HAP-1 (cell line): ENCODE data around the gene PTPN21.
"Not testable (repeated sequence)": the region's sequence is repeated elsewhere in the genome, so short reads cannot be mapped to it uniquely, and the experiment has no call there.

Experiments used
- DNase-seq, 2 experiments: peaks; one replicate each; pipeline ENCODE4 v3.0.0-alpha.2; 2016 to 2020; ENCODE audit warnings: low spot score in 2 of 2
- H3K27me3 ChIP-seq: fragments of 250-450 bp; sonication (Bioruptor Pico); 2 replicates; pipeline ENCODE4 v1.5.1; 2020; ENCODE audit warnings: low read depth, mild to moderate bottlenecking, moderate library complexity
- H3K36me3 ChIP-seq: fragments of 250-450 bp; sonication (Bioruptor Pico); replicated peaks from 2 replicates; pipeline ENCODE4 v1.5.1; 2020; ENCODE audit warnings: mild to moderate bottlenecking
- H3K4me1 ChIP-seq: fragments of 250-450 bp; sonication (Bioruptor Pico); 2 replicates; pipeline ENCODE4 v1.5.1; 2020; ENCODE audit warnings: mild to moderate bottlenecking
- H3K4me3 ChIP-seq: fragments of 250-450 bp; sonication (Bioruptor Pico); 2 replicates; pipeline ENCODE4 v1.5.1; 2020; ENCODE audit warnings: mild to moderate bottlenecking, moderate library complexity
- H3K9me3 ChIP-seq: fragments of 250-450 bp; sonication (Bioruptor Pico); 2 replicates; pipeline ENCODE4 v1.5.1; 2020; ENCODE audit warnings: mild to moderate bottlenecking, moderate library complexity
- in situ Hi-C: fragments of 300-500 bp; cut with MboI; formaldehyde crosslinking; loops from 3 replicates; pipeline ENCODE4 v1.14.3; 2020; ENCODE audit warnings: low sequenced_read_pairs, inconsistent platforms, mixed read lengths

The PTPN21 gene

DNA sequence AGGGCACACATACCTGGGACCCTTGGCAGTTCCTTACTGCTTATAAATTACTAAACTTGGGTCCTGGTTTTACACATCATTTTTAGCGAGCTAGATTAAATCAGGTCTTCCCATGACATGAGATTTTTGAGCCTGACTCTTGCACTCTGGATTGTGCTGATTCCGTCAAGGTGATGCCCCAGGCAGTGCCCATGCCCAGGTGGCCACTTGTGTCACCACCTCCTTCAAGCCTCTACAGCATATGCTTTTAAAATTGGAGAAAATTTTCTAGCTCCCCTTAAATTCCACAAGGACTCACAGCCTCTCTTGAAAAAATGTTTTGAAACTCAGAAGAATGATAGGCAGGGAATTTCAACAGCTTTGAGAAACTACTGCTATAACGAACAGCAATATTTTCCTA, 9.6 kb downstream of the PTPN21 start:
- H3K4me1 ChIP-seq = no peaks in the 10 kb centered on the region
- H3K4me3 ChIP-seq = no peak overlapping the region
- H3K27me3 ChIP-seq = no peaks in the 10 kb centered on the region
- in situ Hi-C loops = no loop called here
- DNase-seq = no peak
- H3K9me3 ChIP-seq = no peaks in the 10 kb centered on the region
- H3K36me3 ChIP-seq = no peaks in the 10 kb centered on the region

DNA sequence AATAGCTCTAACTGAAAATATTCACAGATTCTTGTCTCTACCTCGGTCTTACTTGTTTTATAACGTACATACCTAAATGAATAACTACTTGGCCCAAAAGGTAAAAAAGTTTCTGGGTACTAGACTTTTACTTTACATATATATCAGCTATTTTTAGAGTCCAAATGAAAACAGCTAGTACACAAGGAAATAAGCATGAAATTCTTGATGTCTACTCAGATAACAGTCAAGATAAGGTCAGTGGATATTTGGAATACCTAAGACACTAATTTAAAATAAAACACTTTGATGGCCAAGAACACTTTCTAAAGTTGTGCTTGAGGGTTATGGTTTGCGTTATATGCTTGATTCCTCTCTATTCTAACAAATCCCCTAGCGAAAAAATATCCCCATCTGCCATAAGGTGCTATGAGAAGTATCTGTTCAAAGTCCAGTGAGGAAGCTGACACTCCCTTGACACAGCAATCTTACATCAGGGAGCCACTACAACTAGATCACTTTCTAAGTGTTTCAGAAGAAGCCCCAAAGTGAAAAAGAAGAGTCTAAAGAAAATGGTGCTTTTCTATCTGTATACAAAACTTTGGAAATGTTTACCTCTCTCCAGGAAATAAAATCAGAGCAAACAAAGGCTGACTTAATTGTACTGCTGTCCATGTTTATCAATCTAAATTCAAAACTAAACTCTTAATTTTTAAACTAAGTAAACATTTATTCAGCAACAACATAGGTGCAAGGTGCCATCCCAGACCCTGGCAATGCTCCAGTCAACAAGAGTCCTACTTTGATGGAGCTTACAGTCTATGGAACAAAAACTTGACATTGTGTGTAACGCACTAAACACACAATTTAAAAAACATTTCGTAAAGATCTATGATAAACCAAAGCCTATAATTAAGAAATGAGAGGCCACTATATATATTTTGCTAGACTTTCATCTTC, 11.7 kb downstream of the PTPN21 start:
- H3K36me3 ChIP-seq = no peaks in the 10 kb centered on the region
- H3K4me1 ChIP-seq = no peaks in the 10 kb centered on the region
- H3K9me3 ChIP-seq = no peaks in the 10 kb centered on the region
- no peak for DNase-seq
- no peaks in the 10 kb centered on the region for H3K27me3 ChIP-seq
- in situ Hi-C loops = no loop called here
- H3K4me3 ChIP-seq = no peak overlapping the region

DNA sequence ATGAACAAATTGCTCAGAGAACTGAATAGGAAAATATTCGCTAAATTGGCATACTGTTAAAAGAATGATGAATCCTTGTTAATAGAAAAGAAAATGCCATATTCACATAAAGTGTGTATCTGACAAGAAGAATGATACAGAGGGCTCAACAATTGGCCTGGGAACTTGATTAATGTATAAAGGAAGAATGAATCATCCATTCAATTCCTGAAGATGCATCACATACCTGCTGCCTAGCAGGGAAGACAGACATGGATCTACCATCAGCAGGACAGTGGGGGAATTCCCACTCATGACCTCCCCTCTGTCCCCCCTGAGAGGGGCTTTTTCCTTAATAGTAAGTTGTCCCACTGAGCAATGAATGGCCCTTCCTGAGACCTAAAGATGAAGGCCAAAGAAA, 13.5 kb downstream of the PTPN21 start:
- no peaks in the 10 kb centered on the region for H3K27me3 ChIP-seq
- in situ Hi-C loops = no loop called here
- H3K4me1 ChIP-seq = no peaks in the 10 kb centered on the region
- H3K4me3 ChIP-seq = no peak overlapping the region
- no peak for DNase-seq
- H3K36me3 ChIP-seq = no peaks in the 10 kb centered on the region
- no peaks in the 10 kb centered on the region for H3K9me3 ChIP-seq

DNA sequence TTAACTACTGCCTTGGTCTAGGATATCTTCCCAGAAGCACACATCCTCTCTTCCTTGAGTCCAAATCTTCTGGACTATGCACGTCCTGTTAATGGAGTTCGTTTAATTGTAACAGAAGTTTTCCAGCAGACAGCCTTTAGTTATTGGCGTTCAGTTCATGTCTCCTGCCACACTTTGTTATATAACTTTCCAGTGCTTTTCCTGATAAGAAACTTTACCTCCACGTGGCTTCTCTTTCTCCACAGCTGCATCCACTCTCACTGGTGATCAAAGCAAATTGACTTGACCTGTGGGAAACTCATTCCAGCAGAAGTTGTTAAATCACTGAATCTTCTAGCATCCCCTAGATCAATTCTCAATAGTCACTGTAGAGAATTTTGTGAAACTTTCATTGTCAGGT, 19.0 kb downstream of the PTPN21 start:
- H3K9me3 ChIP-seq = no peaks in the 10 kb centered on the region
- H3K36me3 ChIP-seq = no peaks in the 10 kb centered on the region
- H3K4me1 ChIP-seq = no peaks in the 10 kb centered on the region
- in situ Hi-C loops = no loop called here
- H3K4me3 ChIP-seq = no peak overlapping the region
- no peak for DNase-seq
- no peaks in the 10 kb centered on the region for H3K27me3 ChIP-seq

DNA sequence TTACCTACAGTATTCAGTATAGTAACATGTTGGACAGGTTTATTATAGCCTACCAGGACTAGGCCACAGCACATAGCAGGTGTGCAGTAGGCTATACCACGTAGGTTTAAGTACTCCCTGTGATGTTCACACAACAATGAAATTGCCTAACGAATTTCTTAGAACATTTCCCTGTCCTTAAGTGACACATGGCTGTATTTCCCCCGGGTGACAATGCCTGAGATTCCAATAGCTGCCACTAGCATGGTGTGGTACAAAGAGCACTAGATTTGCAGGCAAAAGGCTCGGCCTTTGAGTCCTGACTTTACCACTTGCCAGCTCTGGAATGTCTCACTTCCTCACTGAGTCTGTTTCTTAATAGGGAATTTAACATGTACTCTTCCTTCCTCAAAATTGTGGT, 19.7 kb downstream of the PTPN21 start:
- Histone ChIP-seq H3K9me3 (no peaks in the 10 kb centered on the region), H3K4me3 (no peak overlapping the region), H3K27me3 (no peaks in the 10 kb centered on the region), H3K4me1 (no peaks in the 10 kb centered on the region), H3K36me3 (no peaks in the 10 kb centered on the region)
- peak in 1 of 2 experiments; percentile 10 for DNase-seq
- in situ Hi-C loops = no loop called here

DNA sequence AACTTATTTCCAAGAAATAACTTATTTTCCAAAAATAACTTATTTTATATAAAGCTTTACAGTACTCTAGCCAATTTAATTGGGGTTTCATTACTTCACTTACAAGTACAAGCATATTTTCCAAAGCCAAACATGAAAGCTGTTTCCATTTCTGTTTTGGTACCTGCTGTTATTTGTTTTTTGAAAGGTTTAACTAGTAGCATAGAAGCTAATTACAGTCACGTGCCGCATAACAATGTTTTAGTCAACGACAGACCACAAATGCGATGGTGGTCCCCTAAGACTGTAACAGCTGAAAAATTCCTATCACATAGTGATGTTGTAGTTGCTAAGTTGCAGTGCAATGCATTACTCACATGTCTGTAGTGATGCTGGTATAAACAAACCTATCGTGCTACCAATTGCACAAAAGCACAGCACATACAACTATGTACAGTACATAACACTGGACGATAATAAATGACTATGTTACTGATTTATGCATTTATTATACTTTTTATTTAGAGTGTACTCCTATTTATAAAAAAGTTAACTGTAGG, 21.7 kb downstream of the PTPN21 start:
- DNase-seq = no peak
- in situ Hi-C loops = no loop called here
- H3K27me3 ChIP-seq = no peaks in the 10 kb centered on the region
- H3K9me3 ChIP-seq = peaks cover 5% of the 10 kb centered on the region; the same call in 1 of the 2 replicates
- H3K36me3 ChIP-seq = no peaks in the 10 kb centered on the region
- H3K4me1 ChIP-seq = no peaks in the 10 kb centered on the region
- H3K4me3 ChIP-seq = no peak overlapping the region

DNA sequence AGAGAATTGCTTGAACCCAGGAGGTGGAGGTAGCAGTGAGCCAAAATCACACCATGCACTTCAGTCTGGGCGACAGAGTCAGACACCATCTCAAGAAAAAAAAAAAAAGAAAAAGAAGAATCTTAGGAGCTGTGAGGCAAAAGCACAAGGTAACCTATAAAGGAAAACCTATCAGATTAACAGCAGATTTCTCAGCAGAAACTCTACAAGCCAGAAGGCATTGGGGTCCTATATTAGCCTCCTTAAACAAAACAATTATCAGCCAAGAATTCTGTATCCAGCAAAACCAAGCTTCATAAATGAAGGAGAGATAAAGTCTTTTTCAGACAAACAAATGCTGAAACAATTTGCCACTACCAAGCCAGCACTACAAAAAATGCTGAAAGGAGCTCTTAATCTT, 24.9 kb downstream of the PTPN21 start:
- H3K4me1 ChIP-seq, DNase-seq, in situ Hi-C loops, H3K27me3 ChIP-seq, H3K36me3 ChIP-seq, H3K4me3 ChIP-seq, H3K9me3 ChIP-seq: not testable (repeated sequence)

DNA sequence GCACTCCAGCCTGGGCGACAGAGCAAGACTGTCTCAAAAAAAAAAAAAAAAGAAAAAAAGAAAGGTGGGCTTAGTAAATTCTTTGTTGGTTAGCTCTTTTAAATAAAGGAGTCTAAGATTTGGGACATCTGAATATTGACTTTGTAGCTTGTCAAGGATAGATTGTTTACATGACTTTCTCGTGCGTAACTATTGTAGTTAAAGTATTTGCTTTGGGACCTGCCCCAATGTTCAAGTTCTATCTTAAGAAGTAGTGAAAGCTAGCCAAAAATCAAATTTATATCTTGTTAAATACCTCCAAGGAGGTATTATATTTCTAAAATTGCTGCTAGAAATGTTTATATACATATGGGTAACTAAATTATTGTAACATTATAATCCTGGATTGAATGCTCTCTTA, 32.4 kb downstream of the PTPN21 start:
- Histone ChIP-seq H3K4me3 (no peak overlapping the region), H3K4me1 (no peaks in the 10 kb centered on the region), H3K9me3 (no peaks in the 10 kb centered on the region), H3K27me3 (no peaks in the 10 kb centered on the region), H3K36me3 (no peaks in the 10 kb centered on the region)
- DNase-seq = no peak
- in situ Hi-C loops = no loop called here

DNA sequence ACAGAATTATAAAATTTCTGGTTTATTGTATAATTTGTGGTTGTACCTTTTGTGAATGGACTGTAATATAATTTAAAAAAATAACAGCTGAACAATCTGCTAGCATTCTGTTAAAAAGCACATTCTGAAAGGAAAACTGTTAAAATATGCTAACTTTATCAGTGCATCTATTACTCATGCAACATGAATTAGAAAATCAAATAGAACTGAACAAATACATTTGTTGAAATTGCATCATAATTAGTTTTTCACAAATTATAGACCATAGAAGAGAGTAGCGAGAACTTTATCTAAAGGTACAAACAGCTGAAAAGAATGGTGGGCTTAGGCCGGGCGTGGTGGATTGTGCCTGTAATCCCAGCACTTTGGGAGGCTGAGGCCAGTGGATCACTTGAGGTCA, 33.0 kb downstream of the PTPN21 start:
- no peaks in the 10 kb centered on the region for H3K36me3 ChIP-seq
- DNase-seq = no peak
- in situ Hi-C loops = no loop called here
- H3K9me3 ChIP-seq = no peaks in the 10 kb centered on the region
- no peaks in the 10 kb centered on the region for H3K4me1 ChIP-seq
- H3K4me3 ChIP-seq = no peak overlapping the region
- no peaks in the 10 kb centered on the region for H3K27me3 ChIP-seq

DNA sequence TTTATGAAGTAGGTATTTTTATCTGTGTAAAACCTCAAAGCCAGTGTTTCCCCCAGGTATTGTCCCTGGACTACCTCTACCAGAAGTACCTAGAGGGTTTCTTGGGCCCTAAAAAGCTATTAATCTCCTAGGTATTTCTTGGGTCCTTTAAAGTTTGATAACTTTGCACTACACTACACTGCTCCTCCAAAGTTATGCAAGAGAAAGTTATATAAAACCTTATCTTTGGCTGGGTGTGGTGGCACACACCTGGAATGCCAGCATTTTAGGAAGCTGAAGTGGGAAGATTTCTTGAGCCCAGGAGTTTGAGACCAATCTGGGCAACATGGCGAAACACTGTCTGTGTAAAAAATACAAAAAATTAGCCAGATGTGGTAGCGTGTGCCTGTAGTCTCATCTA, 34.9 kb downstream of the PTPN21 start:
- in situ Hi-C loops = no loop called here
- H3K4me1 ChIP-seq = peaks cover 5% of the 10 kb centered on the region; the same call in 1 of the 2 replicates

DNA sequence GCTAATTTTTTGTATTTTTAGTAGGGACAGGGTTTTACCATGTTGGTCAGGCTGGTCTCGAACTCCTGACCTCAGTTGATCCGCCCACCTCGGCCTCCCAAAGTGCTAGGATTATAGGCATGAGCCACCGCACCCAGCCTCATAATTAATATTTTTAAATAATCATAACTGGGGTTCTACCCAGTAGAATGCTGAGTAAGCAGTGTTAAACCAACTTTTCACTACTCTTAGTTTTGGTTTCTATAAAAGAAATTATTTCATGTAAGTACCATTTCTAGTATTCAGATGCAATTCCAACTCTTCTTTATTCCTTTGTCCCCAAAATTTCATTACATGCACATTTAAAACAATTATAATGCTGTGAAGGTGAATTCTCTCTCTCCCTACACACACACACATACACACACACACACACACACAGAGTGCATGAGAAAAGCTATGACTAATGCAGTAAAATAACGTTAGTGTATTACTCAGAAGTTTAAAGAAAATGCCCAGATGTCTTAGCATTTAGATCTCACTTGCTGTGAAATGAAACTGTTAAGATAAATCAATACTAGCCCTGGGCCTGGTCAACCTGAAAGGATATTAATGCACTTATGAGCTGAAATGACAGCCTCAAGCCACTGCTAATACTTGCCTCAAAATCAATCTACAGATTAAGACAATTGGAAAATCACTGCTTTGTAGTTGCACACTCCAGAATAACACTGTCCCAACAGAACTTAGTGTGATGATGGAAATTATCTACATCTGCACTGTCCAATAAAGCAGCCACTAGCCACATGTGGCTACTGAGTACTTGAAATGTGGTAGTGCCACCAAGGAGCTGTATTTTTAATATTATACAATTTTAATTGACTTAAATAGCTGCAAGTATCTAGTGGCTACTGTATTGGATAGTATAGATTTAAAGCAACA, 36.0 kb downstream of the PTPN21 start:
- peaks cover 5% of the 10 kb centered on the region; the same call in 1 of the 2 replicates for H3K4me1 ChIP-seq
- no peaks in the 10 kb centered on the region for H3K36me3 ChIP-seq
- no peak for DNase-seq
- H3K4me3 ChIP-seq = no peak overlapping the region
- in situ Hi-C loops = no loop called here
- H3K9me3 ChIP-seq = no peaks in the 10 kb centered on the region
- no peaks in the 10 kb centered on the region for H3K27me3 ChIP-seq

More for the DNA sequence above, 34.9 kb downstream of the PTPN21 start:
- H3K9me3 ChIP-seq = no peaks in the 10 kb centered on the region
- H3K27me3 ChIP-seq = no peaks in the 10 kb centered on the region
- H3K4me3 ChIP-seq = no peak overlapping the region
- no peak for DNase-seq
- H3K36me3 ChIP-seq = no peaks in the 10 kb centered on the region

DNA sequence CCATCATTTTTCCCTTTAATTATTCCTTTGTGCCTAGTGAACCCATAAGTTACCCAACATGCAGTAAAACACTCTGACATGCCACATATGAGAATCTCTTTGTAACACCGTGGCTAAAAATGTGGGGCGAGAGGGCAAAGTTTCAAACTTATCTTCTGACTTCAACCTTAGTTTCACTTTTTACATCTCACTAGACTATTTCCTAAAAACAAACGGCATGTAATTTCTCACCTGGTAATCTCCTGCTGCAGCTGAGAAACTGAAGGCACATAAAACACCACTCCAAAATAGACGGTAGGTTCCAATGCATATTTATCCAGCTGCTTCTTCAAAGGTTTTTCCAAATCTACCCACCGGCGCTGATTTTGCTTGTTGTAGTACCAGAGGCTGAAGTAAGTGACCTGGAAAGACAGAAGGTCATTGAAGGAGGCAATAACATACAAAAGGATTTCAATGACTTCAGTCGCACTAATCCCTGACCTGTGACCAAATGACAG, 37.9 kb downstream of the PTPN21 start:
- no peak for DNase-seq
- H3K4me1 ChIP-seq = peaks cover 5% of the 10 kb centered on the region; the same call in 1 of the 2 replicates
- H3K27me3 ChIP-seq = no peaks in the 10 kb centered on the region
- H3K36me3 ChIP-seq = no peaks in the 10 kb centered on the region
- H3K4me3 ChIP-seq = no peak overlapping the region
- in situ Hi-C loops = no loop called here
- no peaks in the 10 kb centered on the region for H3K9me3 ChIP-seq

DNA sequence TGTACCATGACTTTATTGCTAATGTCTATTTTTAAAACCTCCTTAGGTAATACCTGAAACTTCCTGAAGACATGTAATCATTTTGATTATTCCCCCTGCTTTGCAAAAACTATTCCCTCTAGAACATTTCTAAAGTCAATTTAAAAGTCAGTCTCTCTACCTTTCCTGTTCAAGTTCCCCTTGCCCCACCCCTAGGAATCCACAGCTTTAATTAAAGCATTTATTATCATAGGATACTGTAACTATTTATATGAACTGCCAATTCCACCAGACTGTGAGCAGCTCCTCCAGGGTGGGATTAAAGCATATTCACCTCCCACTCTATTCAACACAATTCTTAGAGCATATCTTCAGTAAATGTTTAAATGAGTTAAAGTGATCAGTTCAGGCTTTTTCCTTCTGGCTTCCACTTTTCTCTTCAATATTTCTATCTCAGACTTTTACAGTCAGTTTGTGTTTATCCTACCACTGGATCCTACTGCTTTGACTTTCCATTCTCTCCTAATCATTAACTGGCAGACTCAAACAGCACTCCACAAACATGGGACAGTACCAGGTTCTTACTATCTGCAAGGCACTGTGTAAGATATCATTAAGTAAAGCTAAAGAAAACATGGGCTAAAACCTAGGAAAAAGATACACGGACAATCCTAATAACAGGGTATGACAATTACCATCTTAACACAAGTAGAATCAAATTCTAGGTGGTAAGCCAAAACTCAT, 39.1 kb downstream of the PTPN21 start:
- H3K36me3 ChIP-seq = no peaks in the 10 kb centered on the region
- H3K4me1 ChIP-seq = peaks cover 5% of the 10 kb centered on the region; the same call in 1 of the 2 replicates
- in situ Hi-C loops = no loop called here
- H3K9me3 ChIP-seq = no peaks in the 10 kb centered on the region
- no peak for DNase-seq
- no peaks in the 10 kb centered on the region for H3K27me3 ChIP-seq
- H3K4me3 ChIP-seq = no peak overlapping the region
